Mucosa of rectum (tissue), 2 donors: ENCODE measurements around the gene NHERF1.

Experiments used
- H3K27ac ChIP-seq, 2 donors: one replicate each; pipeline ENCODE4 v1.7.0; 2013; ENCODE audit warnings: inconsistent platforms in 2 of 2, low read depth in 2 of 2, low read length in 2 of 2
- H3K27me3 ChIP-seq, 2 donors: one replicate each; pipeline ENCODE4 v1.7.0; 2013; ENCODE audit warnings: low read length in 2 of 2; ENCODE audit not compliant: control insufficient read depth in 2 of 2, insufficient read depth in 2 of 2
- H3K36me3 ChIP-seq, 2 donors: one replicate each; pipeline ENCODE4 v1.7.0; 2013; ENCODE audit warnings: low read length in 2 of 2; ENCODE audit not compliant: control insufficient read depth in 2 of 2, insufficient read depth in 2 of 2
- H3K4me1 ChIP-seq, 2 donors: one replicate each; pipeline ENCODE4 v1.7.0; 2013; ENCODE audit warnings: low read length in 2 of 2, mild to moderate bottlenecking in 1 of 2; ENCODE audit not compliant: control insufficient read depth in 2 of 2, insufficient read depth in 2 of 2
- H3K4me3 ChIP-seq, 2 donors: one replicate each; pipeline ENCODE4 v1.7.0; 2013; ENCODE audit warnings: low read length in 2 of 2
- H3K9ac ChIP-seq, 2 donors: one replicate each; pipeline ENCODE4 v1.7.0; 2013; ENCODE audit warnings: low read length in 2 of 2, low read depth in 1 of 2, mild to moderate bottlenecking in 1 of 2
- H3K9me3 ChIP-seq, 2 donors: one replicate each; pipeline ENCODE4 v1.7.0; 2013; ENCODE audit warnings: low read length in 2 of 2; ENCODE audit not compliant: control insufficient read depth in 2 of 2
- donor health status: healthy.
- donor health status: Normal muscosa, but diverticular disease.

NHERF1 gene

GRCh38 chr17:74740173-74740572 is 8.3 kb upstream of the NHERF1 start:
- no peaks in the 10 kb centered on the region for H3K36me3 ChIP-seq
- no peak overlapping the region for H3K9ac ChIP-seq
- H3K4me1 ChIP-seq: peaks cover 32 to 47% of the 10 kb centered on the region in 2 donors
- H3K9me3 ChIP-seq: no peaks in the 10 kb centered on the region
- H3K27me3 ChIP-seq: peaks cover 10 to 17% of the 10 kb centered on the region in 2 donors
- no peak overlapping the region for H3K4me3 ChIP-seq
- H3K27ac ChIP-seq: no peak overlapping the region

GRCh38 chr17:74740641-74741387 is 7.6 kb upstream of the NHERF1 start:
- peaks cover 10 to 17% of the 10 kb centered on the region in 2 donors for H3K27me3 ChIP-seq
- H3K9ac ChIP-seq: no peak overlapping the region
- no peak overlapping the region for H3K27ac ChIP-seq
- H3K9me3 ChIP-seq: no peaks in the 10 kb centered on the region
- no peak overlapping the region for H3K4me3 ChIP-seq
- H3K4me1 ChIP-seq: peaks cover 35 to 49% of the 10 kb centered on the region in 2 donors
- no peaks in the 10 kb centered on the region for H3K36me3 ChIP-seq

GRCh38 chr17:74742153-74742515 is 6.3 kb upstream of the NHERF1 start:
- Histone ChIP-seq H3K27ac (peak overlapping the region in 1 of 2 donors; percentile 54), H3K36me3 (no peaks in the 10 kb centered on the region), H3K9me3 (no peaks in the 10 kb centered on the region), H3K4me3 (peak overlapping the region in 1 of 2 donors; percentile 42), H3K27me3 (peaks cover 10 to 16% of the 10 kb centered on the region in 2 donors), H3K9ac (peak overlapping the region in 1 of 2 donors; percentile 21), H3K4me1 (peaks cover 37 to 49% of the 10 kb centered on the region in 2 donors)

GRCh38 chr17:74742978-74743545 is 5.4 kb upstream of the NHERF1 start:
- Histone ChIP-seq H3K27ac (no peak overlapping the region), H3K4me1 (peaks cover 40 to 51% of the 10 kb centered on the region in 2 donors)

GRCh38 chr17:74743755-74744154 is 4.7 kb upstream of the NHERF1 start:
- H3K27ac ChIP-seq: no peak overlapping the region
- H3K9me3 ChIP-seq: no peaks in the 10 kb centered on the region
- no peak overlapping the region for H3K9ac ChIP-seq
- H3K4me3 ChIP-seq: no peak overlapping the region
- peaks cover under 1 to 2% of the 10 kb centered on the region in 2 donors for H3K27me3 ChIP-seq
- peaks cover 33 to 44% of the 10 kb centered on the region in 2 donors for H3K4me1 ChIP-seq
- H3K36me3 ChIP-seq: no peaks in the 10 kb centered on the region

More at GRCh38 chr17:74742978-74743545, 5.4 kb upstream of the NHERF1 start:
- Histone ChIP-seq H3K36me3 (no peaks in the 10 kb centered on the region), H3K9ac (no peak overlapping the region), H3K9me3 (no peaks in the 10 kb centered on the region), H3K27me3 (peaks cover 8% of the 10 kb centered on the region in 2 donors), H3K4me3 (no peak overlapping the region)

GRCh38 chr17:74744349-74744713 is 4.1 kb upstream of the NHERF1 start:
- Histone ChIP-seq H3K27ac (peak overlapping the region in 1 of 2 donors; percentile 72), H3K27me3 (no peaks in the 10 kb centered on the region), H3K36me3 (no peaks in the 10 kb centered on the region), H3K9me3 (no peaks in the 10 kb centered on the region), H3K4me1 (peaks cover 28 to 39% of the 10 kb centered on the region in 2 donors), H3K9ac (peak overlapping the region in 1 of 2 donors; percentile 66), H3K4me3 (no peak overlapping the region)

GRCh38 chr17:74744714-74745547 is 3.5 kb upstream of the NHERF1 start:
- Histone ChIP-seq H3K4me1 (peaks cover 31 to 40% of the 10 kb centered on the region in 2 donors), H3K4me3 (peak overlapping the region; percentile 60 to 61), H3K27ac (peak overlapping the region; percentile 72 to 79), H3K9ac (peak overlapping the region; percentile 66), H3K27me3 (no peaks in the 10 kb centered on the region), H3K9me3 (no peaks in the 10 kb centered on the region), H3K36me3 (no peaks in the 10 kb centered on the region)

- no peaks in the 10 kb centered on the region for H3K27me3 ChIP-seq
- H3K4me3 ChIP-seq: no peak overlapping the region
- peak overlapping the region in 1 of 2 donors; percentile 72 for H3K27ac ChIP-seq
These were observed 2.8 kb upstream of the NHERF1 start for GRCh38 chr17:74745548-74746177.

GRCh38 chr17:74746376-74746775 is 2.1 kb upstream of the NHERF1 start:
- H3K4me1 ChIP-seq: peaks cover 44 to 48% of the 10 kb centered on the region in 2 donors
- H3K27me3 ChIP-seq: no peaks in the 10 kb centered on the region
- H3K9me3 ChIP-seq: no peaks in the 10 kb centered on the region
- no peaks in the 10 kb centered on the region for H3K36me3 ChIP-seq
- no peak overlapping the region for H3K4me3 ChIP-seq
- no peak overlapping the region for H3K27ac ChIP-seq
- no peak overlapping the region for H3K9ac ChIP-seq

More at GRCh38 chr17:74745548-74746177, 2.8 kb upstream of the NHERF1 start:
- no peak overlapping the region for H3K9ac ChIP-seq
- no peaks in the 10 kb centered on the region for H3K36me3 ChIP-seq
- no peaks in the 10 kb centered on the region for H3K9me3 ChIP-seq
- H3K4me1 ChIP-seq: peaks cover 37 to 47% of the 10 kb centered on the region in 2 donors
